CD4-positive, alpha-beta T cell (primary cell): ENCODE data around the gene PCSK1N. TPM values are rescaled to one million over a fixed set of nuclear protein-coding genes. Genes with fewer than 3 reads are reported as not detected.

Source experiments
- ATAC-seq: fragments of 200-7000 bp; cut with Tn5 transposase; one replicate; pipeline ENCODE4 v1.10.0; 2022; ENCODE audit warnings: mild to moderate bottlenecking; ENCODE audit not compliant: poor library complexity
- CTCF ChIA-PET: fragments of 350-600 bp; sonication (Branson Sonifier 250); formaldehyde crosslinking; loops from one replicate; lab custom pipeline; 2021; ENCODE audit warnings: antibody characterized with exemption, inconsistent platforms; lab: Charles Lee
- POLR2A ChIA-PET: fragments of 350-600 bp; sonication (Branson Sonifier 250); formaldehyde crosslinking; loops from one replicate; lab custom pipeline; 2021; ENCODE audit warnings: antibody characterized with exemption, inconsistent platforms; lab: Charles Lee
- DNase-seq, 14 experiments: peaks; one replicate each; pipeline ENCODE4 v3.0.0-alpha.2; 2013 to 2020; ENCODE audit warnings: mixed read lengths in 2 of 14
- H3K27ac ChIP-seq, 2 donors: one replicate each; pipeline versions ENCODE4 v1.5.1 to v1.7.0; 2013; ENCODE audit warnings: low read length in 2 of 2, low read depth in 1 of 2, mild to moderate bottlenecking in 1 of 2
- H3K27me3 ChIP-seq, 2 experiments: 1 replicate in 1 of 2; 2 replicates in 1 of 2; pipeline versions ENCODE4 v1.6.1 to v1.7.0; 2013; ENCODE audit warnings: low read length in 2 of 2, control low read depth in 1 of 2, mild to moderate bottlenecking in 1 of 2, moderate library complexity in 1 of 2; ENCODE audit not compliant: insufficient read depth in 2 of 2, control insufficient read depth in 1 of 2
- H3K36me3 ChIP-seq: one replicate; pipeline ENCODE4 v1.6.1; 2013; ENCODE audit warnings: low read length, control low read depth; ENCODE audit not compliant: insufficient read depth
- H3K4me1 ChIP-seq: one replicate; pipeline ENCODE4 v1.6.1; 2013; ENCODE audit warnings: low read length, control low read depth; ENCODE audit not compliant: insufficient read depth
- H3K4me3 ChIP-seq: one replicate; pipeline ENCODE4 v1.5.1; 2013; ENCODE audit warnings: mild to moderate bottlenecking, low read length, moderate library complexity
- H3K9me3 ChIP-seq, 2 experiments: 1 replicate in 1 of 2; 2 replicates in 1 of 2; pipeline versions ENCODE4 v1.6.1 to v1.7.0; 2013; ENCODE audit warnings: low read length in 2 of 2, mild to moderate bottlenecking in 2 of 2, control low read depth in 1 of 2, moderate library complexity in 1 of 2; ENCODE audit not compliant: control insufficient read depth in 1 of 2, insufficient read depth in 1 of 2
- H3K27ac Mint-ChIP-seq: one replicate; pipeline ENCODE4 v1.8.0; 2020; ENCODE audit warnings: mixed read lengths
- H3K27me3 Mint-ChIP-seq: one replicate; pipeline ENCODE4 v1.8.0; 2021; ENCODE audit warnings: mixed read lengths
- H3K36me3 Mint-ChIP-seq: one replicate; pipeline ENCODE4 v1.8.0; 2021; ENCODE audit warnings: low read depth, mixed read lengths
- H3K4me1 Mint-ChIP-seq: one replicate; pipeline ENCODE4 v1.8.0; 2021; ENCODE audit warnings: low read depth, mixed read lengths
- H3K4me3 Mint-ChIP-seq: one replicate; pipeline ENCODE4 v1.8.0; 2020; ENCODE audit warnings: mild to moderate bottlenecking, mixed read lengths
- H3K9me3 Mint-ChIP-seq: one replicate; pipeline ENCODE4 v1.8.0; 2020; ENCODE audit warnings: mixed read lengths
- intact Hi-C, 2 experiments: fragments of 100-400 bp; cut with DNase I in 1 of 2; cut with micrococcal nuclease in 1 of 2; formaldehyde crosslinking; loops; one replicate each; pipeline versions ENCODE4 v1.15.1 to v1.9.0; 2023 to 2025; cut with DNase I, micrococcal nuclease
- total RNA-seq, 174 experiments: library from RNA in 2 of 174; stranded (reverse) in 2 of 174; gene quantifications; one replicate each; pipeline ENCODE4 v1.2.3 and lab custom pipeline; 2021 to 2026
- TF ChIP-seq, protein P1 (sequence below): fragments of 200-600 bp; IDR thresholded peaks from one replicate; pipeline ENCODE4 v1.8.0; 2022; ENCODE audit warnings: antibody characterized with exemption, mild to moderate bottlenecking

PCSK1N gene
- total RNA-seq, 2 experiments from 2014 or later: 3.5 to 4.9 TPM

- no peaks in the 10 kb centered on the region for H3K27me3 ChIP-seq
- no peak overlapping the region for H3K27ac ChIP-seq
- no peaks in the 10 kb centered on the region for H3K9me3 ChIP-seq
- H3K4me1 Mint-ChIP-seq: no peaks in the 10 kb centered on the region
- no peaks in the 10 kb centered on the region for H3K27me3 Mint-ChIP-seq
- no peak for ATAC-seq
- TF ChIP-seq, protein P1, sequence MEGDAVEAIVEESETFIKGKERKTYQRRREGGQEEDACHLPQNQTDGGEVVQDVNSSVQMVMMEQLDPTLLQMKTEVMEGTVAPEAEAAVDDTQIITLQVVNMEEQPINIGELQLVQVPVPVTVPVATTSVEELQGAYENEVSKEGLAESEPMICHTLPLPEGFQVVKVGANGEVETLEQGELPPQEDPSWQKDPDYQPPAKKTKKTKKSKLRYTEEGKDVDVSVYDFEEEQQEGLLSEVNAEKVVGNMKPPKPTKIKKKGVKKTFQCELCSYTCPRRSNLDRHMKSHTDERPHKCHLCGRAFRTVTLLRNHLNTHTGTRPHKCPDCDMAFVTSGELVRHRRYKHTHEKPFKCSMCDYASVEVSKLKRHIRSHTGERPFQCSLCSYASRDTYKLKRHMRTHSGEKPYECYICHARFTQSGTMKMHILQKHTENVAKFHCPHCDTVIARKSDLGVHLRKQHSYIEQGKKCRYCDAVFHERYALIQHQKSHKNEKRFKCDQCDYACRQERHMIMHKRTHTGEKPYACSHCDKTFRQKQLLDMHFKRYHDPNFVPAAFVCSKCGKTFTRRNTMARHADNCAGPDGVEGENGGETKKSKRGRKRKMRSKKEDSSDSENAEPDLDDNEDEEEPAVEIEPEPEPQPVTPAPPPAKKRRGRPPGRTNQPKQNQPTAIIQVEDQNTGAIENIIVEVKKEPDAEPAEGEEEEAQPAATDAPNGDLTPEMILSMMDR: no peak
- H3K27ac Mint-ChIP-seq: no peak overlapping the region
- ChIA-PET POLR2A (no interaction called here), CTCF (no interaction called here)
- H3K36me3 Mint-ChIP-seq: no peaks in the 10 kb centered on the region
- no peak overlapping the region for H3K4me3 Mint-ChIP-seq
- no peaks in the 10 kb centered on the region for H3K9me3 Mint-ChIP-seq
- H3K36me3 ChIP-seq: no peaks in the 10 kb centered on the region
- no peak for DNase-seq
- intact Hi-C loops: no loop called here
- H3K4me3 ChIP-seq: no peak overlapping the region
- peaks cover 4% of the 10 kb centered on the region for H3K4me1 ChIP-seq
Measured at GRCh38 chrX:48787505-48788443, 47.6 kb downstream of the PCSK1N start.

DNA sequence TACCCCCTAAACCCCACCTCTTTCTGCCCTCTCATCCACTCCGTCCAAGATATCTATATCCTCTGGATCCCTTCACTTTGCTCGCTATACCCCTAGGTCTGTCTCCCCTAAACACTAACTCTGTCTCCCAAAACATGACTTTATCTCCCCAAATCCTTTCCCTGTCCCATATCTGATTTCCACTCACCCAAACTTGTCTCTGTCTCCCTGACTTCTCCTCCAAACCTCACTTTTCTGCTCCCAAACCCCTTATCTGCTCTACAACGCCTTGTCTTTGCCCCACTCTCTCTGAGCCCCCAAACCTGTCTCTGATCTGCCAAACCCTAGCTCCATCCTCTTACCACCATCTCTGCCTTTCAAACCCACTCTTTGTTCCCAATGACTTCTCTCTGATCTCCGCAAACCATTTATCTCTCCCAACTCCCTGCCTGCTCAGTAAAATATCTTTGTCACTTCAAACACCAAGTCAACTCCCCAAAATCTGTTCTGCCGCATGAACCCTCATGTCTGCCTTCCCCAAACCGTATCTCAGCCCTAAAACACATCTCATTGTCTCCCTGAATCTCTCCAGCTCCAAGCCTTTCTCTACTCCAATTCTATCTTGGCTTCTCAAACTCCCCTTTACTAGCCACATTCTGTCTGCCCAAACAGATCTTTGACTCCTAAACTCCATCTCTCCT lies 48.4 kb downstream of the PCSK1N start:
- Histone ChIP-seq H3K27me3 (no peaks in the 10 kb centered on the region), H3K9me3 (no peaks in the 10 kb centered on the region), H3K4me1 (peaks cover 4% of the 10 kb centered on the region), H3K27ac (no peak overlapping the region), H3K36me3 (no peaks in the 10 kb centered on the region), H3K4me3 (no peak overlapping the region)
- DNase-seq (no peak), ATAC-seq (no peak)
- H3K27me3 Mint-ChIP-seq: no peaks in the 10 kb centered on the region
- intact Hi-C loops: no loop called here
- TF ChIP-seq, protein P1: no peak
- POLR2A ChIA-PET: no interaction called here
- H3K9me3 Mint-ChIP-seq: no peaks in the 10 kb centered on the region
- no peaks in the 10 kb centered on the region for H3K36me3 Mint-ChIP-seq
- H3K4me1 Mint-ChIP-seq: no peaks in the 10 kb centered on the region
- H3K4me3 Mint-ChIP-seq: no peak overlapping the region
- CTCF ChIA-PET: no interaction called here
- H3K27ac Mint-ChIP-seq: no peak overlapping the region

GRCh38 chrX:48786341-48786800 lies 49.0 kb downstream of the PCSK1N start, which contains the start of gene GATA1:
Gene GATA1, plus strand, starts transcription at chrX:48786590. Its CDS starts 4,520 bp downstream, at chrX:48791110.
- DNase-seq (no peak), ATAC-seq (no peak)
- Mint-ChIP-seq H3K9me3 (no peaks in the 10 kb centered on the region), H3K27me3 (no peaks in the 10 kb centered on the region), H3K4me1 (no peaks in the 10 kb centered on the region), H3K4me3 (no peak within 1 kb of the TSS), H3K36me3 (no peaks in the 10 kb centered on the region), H3K27ac (no peak within 1 kb of the TSS)
- ChIA-PET POLR2A (no interaction called here), CTCF (no interaction called here)
- TF ChIP-seq, protein P1: no peak
- Histone ChIP-seq H3K4me1 (peaks cover 4% of the 10 kb centered on the region), H3K27ac (no peak within 1 kb of the TSS), H3K9me3 (no peaks in the 10 kb centered on the region), H3K36me3 (no peaks in the 10 kb centered on the region), H3K4me3 (no peak within 1 kb of the TSS), H3K27me3 (no peaks in the 10 kb centered on the region)
- intact Hi-C loops: no loop called here
